Panc1 (cell line): ENCODE measurements around the gene CBFB. TPM values are rescaled to one million over a fixed set of nuclear protein-coding genes. Genes with fewer than 3 reads are reported as not detected.

Experiments
- ATAC-seq: fragments of 200-7000 bp; cut with Tn5 transposase; 2 replicates; pipeline ENCODE4 v1.9.1; 2020; ENCODE audit warnings: mild to moderate bottlenecking, moderate library complexity
- BruUV-seq: library from RNA; stranded (reverse); fragments of 400-500 nt; replicated peaks from 2 replicates; lab custom pipeline; 2021; lab: Mats Ljungman, UMichigan
- CTCF ChIA-PET: fragments of 300-600 bp; sonication (Branson Sonifier 250); formaldehyde crosslinking; loops from one replicate; lab custom pipeline; 2022; ENCODE audit warnings: antibody characterized with exemption; lab: Charles Lee
- POLR2A ChIA-PET: fragments of 300-600 bp; sonication (Branson Sonifier 250); formaldehyde crosslinking; loops from one replicate; lab custom pipeline; 2022; ENCODE audit warnings: antibody characterized with exemption; lab: Charles Lee
- DNase-seq: peaks from one replicate; pipeline ENCODE4 v3.0.0-alpha.2; 2010; ENCODE audit warnings: low read depth, low spot score
- H3K27ac ChIP-seq: 2 replicates; pipeline ENCODE4 v1.5.1; 2011; ENCODE audit warnings: mild to moderate bottlenecking, low read length, inconsistent platforms
- H3K27me3 ChIP-seq: fragments of 200-500 bp; sonication (Bioruptor generic); 2 replicates; pipeline ENCODE4 v1.6.0; 2014; ENCODE audit warnings: low read length, inconsistent platforms; ENCODE audit not compliant: control insufficient read depth, insufficient read depth
- H3K36me3 ChIP-seq: fragments of 200-500 bp; sonication (Bioruptor generic); 2 replicates; pipeline ENCODE4 v1.5.1; 2014; ENCODE audit warnings: inconsistent platforms, mild to moderate bottlenecking, low read length, moderate library complexity; ENCODE audit not compliant: control insufficient read depth, insufficient read depth
- H3K4me1 ChIP-seq: 2 replicates; pipeline ENCODE4 v1.5.1; 2011; ENCODE audit warnings: inconsistent platforms, mild to moderate bottlenecking, low read length, moderate library complexity; ENCODE audit not compliant: control insufficient read depth, insufficient read depth
- H3K4me3 ChIP-seq, 2 experiments: 2 replicates each; pipeline ENCODE4 v1.5.1; 2011 to 2012; ENCODE audit warnings: low read depth in 2 of 2, low read length in 2 of 2, mild to moderate bottlenecking in 2 of 2, inconsistent platforms in 1 of 2, moderate library complexity in 1 of 2
- H3K9me3 ChIP-seq: fragments of 200-500 bp; sonication (Bioruptor generic); 2 replicates; pipeline ENCODE4 v1.5.1; 2014; ENCODE audit warnings: low read depth, mild to moderate bottlenecking, inconsistent platforms, low read length, moderate library complexity; ENCODE audit not compliant: control insufficient read depth, insufficient read depth
- CTCF ChIP-seq: fragments of 450-650 bp; IDR thresholded peaks from 2 replicates; pipeline ENCODE4 v1.5.1; 2017; ENCODE audit warnings: mild to moderate bottlenecking
- POLR2AphosphoS5 ChIP-seq: IDR thresholded peaks from 2 replicates; pipeline ENCODE4 v1.6.1; 2012; ENCODE audit warnings: mild to moderate bottlenecking, low read depth, low read length, moderate library complexity
- REST ChIP-seq, 2 experiments: IDR thresholded peaks; 2 replicates each; pipeline ENCODE4 v1.6.1; 2011 to 2012; ENCODE audit warnings: low read depth in 2 of 2, control low read depth in 1 of 2, low read length in 1 of 2, mild to moderate bottlenecking in 1 of 2, moderate library complexity in 1 of 2; ENCODE audit not compliant: insufficient read depth in 1 of 2
- SIN3A ChIP-seq: IDR thresholded peaks from 2 replicates; pipeline ENCODE4 v1.6.1; 2012; ENCODE audit warnings: low read depth, mild to moderate bottlenecking, low read length, moderate library complexity, borderline replicate concordance; ENCODE audit not compliant: insufficient read depth
- TCF7L2 ChIP-seq: IDR thresholded peaks from 2 replicates; pipeline ENCODE4 v1.6.1; 2011; ENCODE audit warnings: mild to moderate bottlenecking, low read depth, low read length, inconsistent platforms
- in situ Hi-C: cut with HindIII; loops from 2 replicates; pipeline ENCODE4 v1.10.0; 2016; ENCODE audit warnings: low sequenced_read_pairs, low pct_unique_long_range_greater_than_20kb
- intact Hi-C: fragments of 100-400 bp; cut with micrococcal nuclease; formaldehyde crosslinking; loops from one replicate; pipeline ENCODE4 v1.10.0; 2022; ENCODE audit not compliant: unreplicated experiment
- total RNA-seq: library from RNA; stranded (reverse); gene quantifications from one replicate; pipeline ENCODE4 v1.2.1, GENCODE V29; 2021; ENCODE audit not compliant: unreplicated experiment

Gene CBFB
- total RNA-seq, 1 experiment from 2014 or later, result 66.4 TPM

GRCh38 chr16:67025210-67025550 is 3.8 kb upstream of the CBFB start:
- ChIA-PET CTCF (interaction anchor here (0.5 kb wide), 1 partner anchor 98 kb away, joined by 11 read pairs; no protein-coding TSS in a partner anchor), POLR2A (no interaction called here)
- TF ChIP-seq REST (IDR thresholded peaks at IDR 0.05; ENCODE audit: insufficient read depth in 1 of 2, low read depth in 2 of 2, low read length in 1 of 2) (no peak), SIN3A (no peak), POLR2AphosphoS5 (no peak), CTCF (no peak), TCF7L2 (no peak)
- Histone ChIP-seq H3K27me3 (no peaks in the 10 kb centered on the region), H3K36me3 (no peaks in the 10 kb centered on the region; the same call in 1 of the 2 replicates), H3K27ac (no peak overlapping the region), H3K9me3 (no peaks in the 10 kb centered on the region), H3K4me1 (peaks cover 8% of the 10 kb centered on the region), H3K4me3 (no peak overlapping the region)
- no peak for DNase-seq
- in situ Hi-C loops (no loop called here), intact Hi-C loops (no loop called here)
- no TSS peak for BruUV-seq
- ATAC-seq, result no peak

GRCh38 chr16:67026570-67026969 is 2.4 kb upstream of the CBFB start:
- ChIA-PET POLR2A (no interaction called here), CTCF (interaction anchor here (0.7 kb wide), 1 partner anchor 84 kb away, joined by 3 read pairs; no protein-coding TSS in a partner anchor)
- ATAC-seq (no peak), DNase-seq (no peak)
- no peaks in the 10 kb centered on the region for H3K27me3 ChIP-seq
- peaks cover 8% of the 10 kb centered on the region for H3K4me1 ChIP-seq
- no peaks in the 10 kb centered on the region; the same call in 1 of the 2 replicates for H3K36me3 ChIP-seq
- in situ Hi-C loops, result no loop called here
- intact Hi-C loops, result no loop called here
- BruUV-seq, result no TSS peak
- H3K4me3 ChIP-seq, result no peak overlapping the region
- no peaks in the 10 kb centered on the region for H3K9me3 ChIP-seq
- TF ChIP-seq CTCF (no peak), SIN3A (no peak), POLR2AphosphoS5 (no peak), TCF7L2 (no peak), REST (IDR thresholded peaks at IDR 0.05; ENCODE audit: insufficient read depth in 1 of 2, low read depth in 2 of 2, low read length in 1 of 2) (no peak)
- no peak overlapping the region for H3K27ac ChIP-seq
